ENCODE data around the gene CERT1.
"Not testable (repeated sequence)": the region's sequence is repeated elsewhere in the genome, so short reads cannot be mapped to it uniquely, and the experiment has no call there.

CERT1 gene

DNA sequence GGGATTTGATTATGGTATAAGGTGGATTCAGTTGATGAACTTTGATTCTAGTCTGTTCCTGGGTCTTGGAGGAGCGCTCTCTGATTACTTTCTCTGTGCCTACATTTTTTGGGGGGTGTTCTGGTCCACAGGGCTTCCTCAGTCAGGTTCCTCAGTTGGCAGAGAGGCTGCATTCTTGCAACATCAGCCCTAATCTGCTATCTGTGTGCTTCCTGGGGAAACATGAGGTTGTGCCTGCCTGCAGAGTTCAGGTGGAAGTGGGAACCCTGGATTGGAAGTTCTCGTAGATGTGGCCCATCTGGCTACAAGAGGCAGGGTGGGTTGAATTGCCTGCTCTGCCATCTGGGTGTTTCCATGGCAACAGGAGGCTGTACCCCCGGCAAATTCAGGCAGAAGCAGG lies 24.7 kb upstream of the CERT1 start:
- DNase-seq (ENCODE audit: low read depth): no peak
- H3K4me3 ChIP-seq (ENCODE audit: low read depth, low read length): no peak overlapping the region
- no peak for TF ChIP-seq CTCF (IDR thresholded peaks at IDR 0.05; ENCODE audit: low read depth, low read length, missing control alignments)

GRCh38 chr5:75534734-75535133 lies 23.3 kb upstream of the CERT1 start:
- no peak overlapping the region for H3K4me3 ChIP-seq (ENCODE audit: low read depth, low read length)
- TF ChIP-seq CTCF (IDR thresholded peaks at IDR 0.05; ENCODE audit: low read depth, low read length, missing control alignments): no peak
- no peak for DNase-seq (ENCODE audit: low read depth)

DNA sequence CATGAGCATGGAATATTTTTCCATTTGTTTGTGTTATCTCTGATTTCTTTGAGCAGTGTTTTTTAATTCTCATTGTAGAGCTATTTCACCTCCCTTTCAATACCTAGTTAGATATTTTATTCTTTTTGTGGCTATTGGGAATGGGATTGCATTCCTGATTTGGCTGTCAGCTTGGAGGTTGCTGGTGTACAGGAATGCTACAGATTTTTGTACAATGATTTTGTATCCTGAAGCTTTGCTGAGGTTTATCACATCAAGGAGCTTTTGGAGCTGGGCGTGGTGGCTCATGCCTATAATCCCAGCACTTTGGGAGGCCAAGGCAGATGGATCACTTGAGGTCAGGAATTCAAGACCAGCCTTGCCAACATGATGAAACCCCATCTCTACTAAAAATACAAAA lies 22.3 kb upstream of the CERT1 start:
- not testable (repeated sequence) for H3K4me3 ChIP-seq (ENCODE audit: low read depth, low read length); DNase-seq (ENCODE audit: low read depth)

DNA sequence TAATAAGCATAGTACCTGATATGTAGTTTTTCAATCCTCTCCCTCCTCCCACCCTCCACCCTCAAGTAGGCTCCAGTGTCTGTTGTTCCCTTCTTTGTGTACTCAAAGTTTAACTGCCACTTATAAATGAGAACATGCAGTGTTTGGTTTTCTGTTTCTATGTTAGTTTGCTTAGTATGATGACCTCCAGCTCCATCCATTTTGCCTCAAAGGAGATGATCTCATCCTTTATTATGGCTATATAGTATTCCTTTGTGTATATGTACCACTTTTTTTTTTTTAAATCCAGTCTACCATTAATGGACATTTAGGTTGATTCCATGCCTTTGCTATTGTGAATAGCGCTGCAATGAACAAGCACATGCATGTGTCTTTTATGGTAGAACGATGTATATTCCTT lies 20.8 kb upstream of the CERT1 start:
- no peak for TF ChIP-seq CTCF (IDR thresholded peaks at IDR 0.05; ENCODE audit: low read depth, low read length, missing control alignments)
- no peak for DNase-seq (ENCODE audit: low read depth)
- H3K4me3 ChIP-seq (ENCODE audit: low read depth, low read length): no peak overlapping the region

DNA sequence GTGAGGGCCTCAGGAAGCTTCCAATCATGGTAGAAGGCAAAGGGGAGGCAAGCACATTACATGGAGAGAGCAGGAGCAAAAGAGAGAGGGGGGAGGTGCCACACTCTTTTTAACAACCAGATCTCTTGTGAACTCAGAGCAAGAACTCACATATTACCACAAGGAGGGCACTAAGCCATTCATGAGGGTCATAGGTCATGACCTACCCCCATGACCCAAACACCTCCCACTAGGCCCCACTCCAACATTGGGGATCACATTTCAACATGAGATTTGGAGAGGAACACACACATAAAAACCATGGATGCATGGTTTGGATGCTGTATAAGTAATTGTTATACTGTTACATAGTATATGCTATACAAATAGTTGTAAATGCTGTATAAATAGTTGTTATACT lies 17.8 kb upstream of the CERT1 start:
- no peak for DNase-seq (ENCODE audit: low read depth)
- no peak overlapping the region for H3K4me3 ChIP-seq (ENCODE audit: low read depth, low read length)

DNA sequence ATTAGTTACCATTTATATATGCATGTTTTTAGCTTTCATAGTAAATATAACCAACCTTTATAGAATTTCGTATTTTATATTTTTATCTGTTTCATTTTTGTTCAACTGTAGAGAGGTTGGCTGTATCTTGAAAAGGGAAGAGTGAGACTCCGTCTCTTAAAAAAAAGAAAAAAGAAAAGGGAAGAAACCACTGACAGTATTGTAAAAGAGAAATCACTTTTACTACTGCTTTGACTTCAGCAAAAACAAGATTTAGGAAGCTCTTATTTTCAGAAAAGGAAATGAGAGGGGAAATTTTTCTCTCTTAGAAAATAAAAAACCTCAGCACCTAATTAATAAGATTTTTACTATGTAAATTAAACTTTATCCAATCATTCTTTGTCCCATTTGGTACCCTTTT lies 14.6 kb upstream of the CERT1 start:
- DNase-seq (ENCODE audit: low read depth): no peak
- TF ChIP-seq CTCF (IDR thresholded peaks at IDR 0.05; ENCODE audit: low read depth, low read length, missing control alignments): no peak
- H3K4me3 ChIP-seq (ENCODE audit: low read depth, low read length): no peak overlapping the region

More for the DNA sequence above, 17.8 kb upstream of the CERT1 start:
- no peak for TF ChIP-seq CTCF (IDR thresholded peaks at IDR 0.05; ENCODE audit: low read depth, low read length, missing control alignments)

GRCh38 chr5:75525344-75525743 lies 13.9 kb upstream of the CERT1 start:
- TF ChIP-seq CTCF (IDR thresholded peaks at IDR 0.05; ENCODE audit: low read depth, low read length, missing control alignments): no peak
- DNase-seq (ENCODE audit: low read depth): no peak
- no peak overlapping the region for H3K4me3 ChIP-seq (ENCODE audit: low read depth, low read length)

- DNase-seq (ENCODE audit: low read depth): no peak
- no peak for TF ChIP-seq CTCF (IDR thresholded peaks at IDR 0.05; ENCODE audit: low read depth, low read length, missing control alignments)
Measured at GRCh38 chr5:75524591-75524990, 13.2 kb upstream of the CERT1 start.

More at GRCh38 chr5:75524591-75524990, 13.2 kb upstream of the CERT1 start:
- no peak overlapping the region for H3K4me3 ChIP-seq (ENCODE audit: low read depth, low read length)
